GM12878 (cell line): Measurements from ENCODE around the gene DYNLT3. TPM values are rescaled to one million over a fixed set of nuclear protein-coding genes. Genes with fewer than 3 reads are reported as not detected.

Experiments
- ATF7 ChIP-seq: fragments of 450-650 bp; IDR thresholded peaks from 2 replicates; pipeline ENCODE4 v1.6.1; 2016; ENCODE audit warnings: low read depth, mild to moderate bottlenecking
- CEBPZ ChIP-seq: fragments of 150-350 bp; IDR thresholded peaks from 2 replicates; pipeline ENCODE4 v1.6.1; 2016; ENCODE audit warnings: low read depth, low read length
- EGR1 ChIP-seq, 2 experiments: IDR thresholded peaks; 1 replicate in 1 of 2; 2 replicates in 1 of 2; pipeline ENCODE4 v1.6.1; 2011 to 2012; ENCODE audit warnings: low read depth in 2 of 2, low read length in 2 of 2, borderline replicate concordance in 1 of 2, mild to moderate bottlenecking in 1 of 2, moderate library complexity in 1 of 2
- GABPA ChIP-seq: IDR thresholded peaks from 2 replicates; pipeline ENCODE4 v1.6.1; 2014; ENCODE audit warnings: antibody characterized with exemption, low read depth, mild to moderate bottlenecking, inconsistent platforms
- HCFC1 ChIP-seq: fragments of 150-350 bp; IDR thresholded peaks from 2 replicates; pipeline ENCODE4 v1.6.1; 2014; ENCODE audit warnings: low read length
- PBX3 ChIP-seq: IDR thresholded peaks from 2 replicates; pipeline ENCODE4 v1.6.1; 2011; ENCODE audit warnings: mild to moderate bottlenecking, low read depth, low read length, moderate library complexity; ENCODE audit not compliant: insufficient replicate concordance
- TCF3 ChIP-seq: IDR thresholded peaks from 2 replicates; pipeline ENCODE4 v1.6.1; 2012; ENCODE audit warnings: low read depth, mild to moderate bottlenecking, low read length, borderline replicate concordance; ENCODE audit not compliant: insufficient read depth
- ZSCAN29 ChIP-seq: fragments of 450-650 bp; IDR thresholded peaks from 2 replicates; pipeline ENCODE4 v1.6.1; 2017; ENCODE audit warnings: mild to moderate bottlenecking, moderate library complexity
- polyA plus RNA-seq, 11 experiments: library from polyadenylated mRNA; depleted of rRNA in 4 of 11; unstranded in 6 of 11; stranded (reverse) in 5 of 11; fragments of >200 nt; fragmentation: Nextera tagmentation in 4 of 11; fragmentation: Illumina TruSeq in 1 of 11; extraction: Ambion mirVana in 4 of 11; extraction: Trizol in 1 of 11; gene quantifications; 1 replicate in 1 of 11; 2 replicates in 10 of 11; pipeline versions ENCODE4 v1.2.1 to v1.2.3, GENCODE V29; 2011 to 2016; ENCODE audit warnings: inconsistent platforms in 2 of 11, missing spikeins in 2 of 11, low read depth in 1 of 11
- total RNA-seq, 4 experiments: library from RNA; depleted of rRNA in 3 of 4; stranded (reverse); fragments of >200 nt in 3 of 4; fragmentation: Illumina TruSeq in 1 of 4; extraction: Trizol in 1 of 4; gene quantifications; 2 replicates each; pipeline versions ENCODE4 v1.2.1 to v1.2.3, GENCODE V29; 2013 to 2021

The DYNLT3 gene
- total and polyA plus RNA-seq, 10 of the 15 experiments (the other 5 are each of a cell fraction or from before 2014, with no cell fraction given), result 8.0 to 19.2 (median 12.8) TPM

DNA sequence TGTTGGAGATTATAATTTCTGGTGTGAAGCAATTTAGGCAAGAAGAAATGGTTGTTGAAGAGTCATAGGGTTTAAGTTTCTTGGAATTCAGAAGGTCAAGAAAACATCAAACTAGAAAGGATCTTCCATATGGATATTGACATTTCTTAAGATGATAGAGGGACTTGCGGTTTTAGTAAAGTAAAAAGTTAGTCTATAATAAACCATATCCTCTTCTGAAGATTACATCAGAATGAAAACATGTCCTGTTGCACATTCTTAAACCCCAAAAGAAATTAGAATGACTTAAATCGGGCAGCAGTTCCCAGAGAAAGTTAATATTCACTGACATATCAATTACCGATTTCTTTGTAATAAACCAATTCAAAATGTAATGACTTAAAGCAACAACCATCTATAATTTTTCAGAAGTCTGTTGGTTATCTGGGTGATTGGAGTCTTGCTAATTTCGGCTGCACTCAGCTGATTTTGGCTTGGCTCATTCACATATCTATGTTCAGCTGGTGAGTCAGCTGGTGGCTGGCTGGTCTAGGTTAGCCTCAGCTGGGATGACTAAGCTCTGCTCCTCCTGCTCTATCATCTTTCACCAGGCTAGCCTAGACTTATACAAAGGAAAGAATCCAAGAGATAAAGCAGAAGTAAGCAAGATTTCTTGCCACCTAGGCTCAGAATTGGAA is 24.4 kb upstream of the DYNLT3 start (continued):
- TF ChIP-seq HCFC1 (no peak), ATF7 (no peak), PBX3 (no peak), EGR1 (IDR thresholded peaks at IDR 0.05; ENCODE audit: borderline replicate concordance in 1 of 2, low read depth in 2 of 2, low read length in 2 of 2) (no peak), TCF3 (no peak), GABPA (no peak), ZSCAN29 (no peak), CEBPZ (no peak)
